HEK293T (cell line): ENCODE data around the gene PCDHA8.
"Not testable (repeated sequence)": the region's sequence is repeated elsewhere in the genome, so short reads cannot be mapped to it uniquely, and the experiment has no call there.

ENCODE experiments used
- ARNT ChIP-seq: fragments of 450-650 bp; IDR thresholded peaks from 2 replicates; pipeline ENCODE4 v1.6.1; 2017; ENCODE audit warnings: mild to moderate bottlenecking
- BHLHE40 ChIP-seq: fragments of 450-650 bp; IDR thresholded peaks from 2 replicates; pipeline ENCODE4 v1.6.1; 2016; ENCODE audit warnings: mild to moderate bottlenecking, moderate library complexity, borderline replicate concordance
- ELF4 ChIP-seq: fragments of 450-650 bp; IDR thresholded peaks from 2 replicates; pipeline ENCODE4 v1.6.1; 2017; ENCODE audit warnings: antibody characterized with exemption
- FOXA1 ChIP-seq: fragments of 450-650 bp; IDR thresholded peaks from 2 replicates; pipeline ENCODE4 v1.6.1; 2016; ENCODE audit warnings: mild to moderate bottlenecking
- L3MBTL2 ChIP-seq: fragments of 450-650 bp; conservative IDR thresholded peaks from 2 replicates; pipeline ENCODE4 v1.6.1; 2016; ENCODE audit warnings: mild to moderate bottlenecking
- LEF1 ChIP-seq: fragments of 450-650 bp; IDR thresholded peaks from 2 replicates; pipeline ENCODE4 v1.6.1; 2017; ENCODE audit warnings: mild to moderate bottlenecking, borderline replicate concordance

DNA sequence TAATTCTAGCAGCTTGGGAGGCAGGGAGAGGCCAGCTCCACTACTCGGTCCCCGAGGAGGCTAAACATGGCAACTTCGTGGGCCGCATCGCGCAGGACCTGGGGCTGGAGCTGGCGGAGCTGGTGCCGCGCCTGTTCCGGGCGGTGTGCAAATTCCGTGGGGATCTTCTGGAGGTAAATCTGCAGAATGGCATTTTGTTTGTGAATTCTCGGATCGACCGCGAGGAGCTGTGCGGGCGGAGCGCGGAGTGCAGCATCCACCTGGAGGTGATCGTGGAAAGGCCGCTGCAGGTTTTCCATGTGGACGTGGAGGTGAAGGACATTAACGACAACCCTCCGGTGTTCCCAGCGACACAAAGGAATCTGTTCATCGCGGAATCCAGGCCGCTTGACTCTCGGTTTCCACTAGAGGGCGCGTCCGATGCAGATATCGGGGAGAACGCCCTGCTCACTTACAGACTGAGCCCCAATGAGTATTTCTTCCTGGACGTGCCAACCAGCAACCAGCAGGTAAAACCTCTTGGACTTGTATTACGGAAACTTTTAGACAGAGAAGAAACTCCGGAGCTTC lies 6.5 kb upstream of the PCDHA8 start:
- TF ChIP-seq ELF4, ARNT, LEF1, L3MBTL2, FOXA1, BHLHE40: not testable (repeated sequence)
